HG03520 (cell line): ENCODE results near the gene SRC.
"Not testable (repeated sequence)": the region's sequence is repeated elsewhere in the genome, so short reads cannot be mapped to it uniquely, and the experiment has no call there.

Experiments used
- ATAC-seq: cut with Tn5 transposase; IDR thresholded peaks from one replicate; pipeline ENCODE4 v1.9.1; 2021; ENCODE audit warnings: mild to moderate bottlenecking, moderate library complexity; ENCODE audit not compliant: unreplicated experiment

SRC gene

DNA sequence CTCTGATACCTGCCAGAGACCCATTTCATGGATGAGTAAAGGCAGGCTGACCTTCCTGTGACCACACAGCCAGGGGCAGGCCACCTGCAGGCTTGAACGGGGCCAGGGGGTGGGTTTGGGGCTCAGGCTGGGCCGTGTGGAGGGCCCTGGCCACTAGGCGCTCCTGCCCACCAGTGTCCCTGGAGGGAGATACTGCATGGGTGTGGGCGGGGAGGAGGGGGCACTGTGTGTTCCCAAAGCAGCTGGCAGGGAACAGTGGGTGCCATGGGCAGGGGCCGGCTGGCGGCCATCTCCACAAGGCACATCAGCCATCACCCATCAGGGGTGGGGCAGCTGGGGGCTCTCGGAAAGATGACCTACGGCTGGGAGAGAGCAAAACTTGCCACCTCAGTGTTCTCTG lies 15.4 kb downstream of the SRC start:
- ATAC-seq = no peak

DNA sequence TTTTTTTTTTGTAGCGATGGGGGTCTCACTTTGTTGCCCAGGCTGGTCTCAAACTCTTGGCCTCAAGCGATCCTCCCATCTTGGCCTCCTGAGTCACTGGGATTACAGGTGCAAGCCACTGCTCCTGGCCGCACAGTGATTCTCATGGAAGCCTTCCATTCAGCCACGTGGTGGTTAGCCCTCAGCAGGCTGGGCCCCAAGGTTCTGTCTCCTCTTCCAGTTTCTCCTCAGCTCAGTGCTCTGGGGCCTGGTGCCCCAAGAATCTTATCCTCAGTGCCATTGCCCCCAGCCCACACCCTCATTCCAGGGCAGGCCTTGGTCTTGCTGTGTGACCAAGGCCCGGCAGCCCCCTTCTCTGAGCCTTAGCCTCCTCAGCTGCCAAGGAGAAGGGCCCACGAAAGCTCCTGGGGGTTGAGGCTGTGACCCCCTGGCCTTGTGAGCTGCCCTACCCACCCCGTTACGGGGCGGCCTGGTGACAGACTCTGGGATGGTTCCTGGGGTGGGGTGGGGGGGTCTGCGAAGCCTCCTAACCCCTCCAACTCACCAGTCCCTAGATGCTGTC lies 16.4 kb downstream of the SRC start:
- no peak for ATAC-seq

- ATAC-seq = no peak
Observed at GRCh38 chr20:37362821-37363220, 16.9 kb downstream of the SRC start.

DNA sequence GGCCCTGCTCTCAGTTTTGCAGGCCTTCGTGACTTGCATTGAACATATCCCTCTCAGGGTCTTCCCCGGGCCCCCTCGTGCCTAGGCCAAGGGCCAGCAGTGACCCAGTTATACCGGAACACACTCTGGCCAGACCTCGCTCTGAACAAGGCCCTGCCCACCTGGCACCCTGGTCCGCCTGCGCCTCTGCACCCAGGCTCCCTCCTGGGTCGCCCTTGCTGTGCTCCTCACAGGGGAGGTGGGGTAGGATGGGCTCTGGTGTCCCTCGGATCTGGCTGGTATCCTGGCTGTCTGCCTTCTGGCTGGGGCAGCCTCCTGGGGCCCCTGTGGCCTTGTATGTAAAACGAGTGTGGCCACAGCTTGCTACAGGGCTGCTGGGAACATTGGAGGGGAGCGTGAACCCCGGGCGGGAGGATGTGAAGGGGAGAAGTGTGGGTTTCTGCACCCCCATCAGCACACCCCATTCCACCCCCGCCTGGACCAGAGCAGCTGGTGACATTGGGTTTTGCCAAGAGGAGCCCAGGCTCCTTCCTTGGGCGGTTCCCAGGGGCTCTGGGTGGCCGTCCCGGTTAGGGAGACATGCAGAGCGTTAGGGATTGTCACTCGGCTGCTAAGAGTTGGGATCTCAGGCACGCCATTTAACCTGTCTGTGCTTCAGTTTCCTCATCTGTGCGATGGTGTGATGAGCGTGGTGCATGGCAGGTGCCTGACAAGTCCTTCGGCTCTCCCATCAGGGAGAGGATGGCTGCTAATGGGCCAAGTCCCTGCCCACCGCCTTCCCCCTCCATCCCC lies 17.5 kb downstream of the SRC start:
- ATAC-seq = no peak

GRCh38 chr20:37364013-37364926 lies 18.3 kb downstream of the SRC start:
- ATAC-seq = no peak

- no peak for ATAC-seq
Observed at GRCh38 chr20:37364927-37365272, 19.0 kb downstream of the SRC start.

- no peak for ATAC-seq
Observed at GRCh38 chr20:37365760-37366638, 20.1 kb downstream of the SRC start.

DNA sequence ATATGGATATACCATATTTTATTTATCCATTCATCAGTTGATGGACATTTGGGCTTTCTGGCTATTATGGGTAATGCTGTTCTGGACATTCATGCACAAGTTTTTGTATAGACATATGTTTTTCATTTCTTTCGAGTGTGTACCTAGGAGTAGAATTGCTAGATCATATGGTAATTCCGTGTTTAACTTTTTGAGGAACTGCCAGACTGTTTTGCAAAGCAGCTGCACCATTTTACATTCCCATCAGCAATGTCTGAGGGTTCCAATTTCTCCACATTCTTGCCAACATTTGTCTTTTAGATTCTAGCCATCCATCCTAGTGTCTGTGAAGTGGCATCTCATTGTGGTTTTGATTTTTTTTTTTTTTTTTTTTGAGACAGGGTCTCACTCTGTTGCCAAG lies 20.8 kb downstream of the SRC start:
- no peak for ATAC-seq

- no peak for ATAC-seq
Observed at GRCh38 chr20:37369846-37370245, 23.9 kb downstream of the SRC start.

GRCh38 chr20:37371845-37372244 lies 25.9 kb downstream of the SRC start:
- not testable (repeated sequence) for ATAC-seq

DNA sequence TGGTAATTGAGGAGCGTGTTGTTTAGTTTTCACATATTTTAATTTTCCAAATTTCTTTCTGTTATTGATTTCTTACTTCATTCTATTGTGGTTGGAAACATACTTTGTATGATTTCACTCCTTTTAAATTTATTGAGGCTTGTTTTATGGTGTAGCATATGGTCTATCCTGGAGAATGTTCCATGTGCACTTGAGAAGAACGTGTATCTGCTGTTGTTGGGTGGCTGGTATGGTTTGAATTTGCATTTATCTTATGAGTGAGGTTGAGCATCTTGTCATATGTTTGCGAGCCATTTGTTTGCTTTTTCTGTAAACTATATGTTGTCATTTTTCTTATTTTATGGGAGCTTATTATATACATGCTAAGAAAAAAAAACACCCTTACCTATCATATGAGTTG lies 26.5 kb downstream of the SRC start:
- no peak for ATAC-seq

DNA sequence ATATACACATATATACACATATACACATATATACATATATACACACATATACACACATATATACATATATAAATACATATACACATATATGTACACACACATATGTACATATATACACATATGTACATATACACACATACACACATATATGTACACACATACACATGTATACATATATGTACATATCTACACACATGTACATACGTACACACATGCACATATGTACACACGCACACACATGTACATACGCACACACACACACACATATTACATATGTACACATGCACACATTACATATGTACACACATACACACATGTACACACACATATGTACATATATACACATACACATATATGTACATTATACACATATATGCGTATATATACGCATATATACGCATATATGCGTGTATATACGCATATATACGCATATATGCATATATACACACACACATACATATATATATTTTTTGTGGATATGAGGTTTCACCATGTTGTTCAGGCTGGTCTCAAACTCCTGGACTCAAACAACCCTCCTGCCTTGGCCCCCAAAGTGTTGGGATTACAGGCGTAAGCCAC lies 27.2 kb downstream of the SRC start:
- ATAC-seq = no peak

- ATAC-seq = no peak
Observed at GRCh38 chr20:37375227-37375626, 29.3 kb downstream of the SRC start.

DNA sequence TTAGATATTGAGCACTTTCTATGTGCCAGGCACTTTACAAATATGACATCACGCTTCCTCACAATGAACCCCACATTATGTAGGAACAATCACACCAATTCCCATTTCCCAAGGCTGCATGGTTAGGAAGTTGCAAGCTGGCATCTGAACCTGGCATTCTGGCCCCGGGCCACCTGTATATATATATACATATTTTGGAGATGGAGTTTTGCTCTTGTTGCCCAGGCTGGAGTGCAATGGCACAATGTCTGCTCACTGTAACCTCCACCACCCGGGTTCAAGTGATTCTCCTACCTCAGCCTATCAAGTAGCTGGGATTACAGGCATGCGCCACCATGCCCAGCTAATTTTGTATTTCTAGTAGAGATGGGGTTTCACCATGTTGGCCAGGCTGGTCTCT lies 30.4 kb downstream of the SRC start:
- no peak for ATAC-seq

DNA sequence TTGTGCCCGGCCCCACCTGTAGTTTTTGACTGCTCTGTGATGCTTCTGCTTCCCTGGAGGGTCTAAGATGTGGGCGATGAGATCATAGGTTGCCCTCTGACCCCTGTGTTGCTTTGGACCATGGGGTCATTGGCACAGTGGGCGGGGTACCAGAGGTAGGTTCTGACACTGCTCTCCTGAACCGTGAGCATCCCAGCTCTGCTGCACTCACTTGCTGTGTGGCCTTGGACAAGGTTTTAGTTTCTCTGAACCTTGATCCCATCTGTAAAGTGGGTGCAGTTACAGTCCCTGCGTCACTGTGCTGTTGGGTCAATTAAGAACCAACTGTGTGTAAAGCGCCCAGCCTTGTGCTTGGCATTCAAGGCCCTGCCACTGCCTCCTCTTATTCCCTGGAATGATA lies 30.9 kb downstream of the SRC start:
- ATAC-seq = no peak

GRCh38 chr20:37377346-37378081 lies 31.6 kb downstream of the SRC start:
- ATAC-seq = no peak

- no peak for ATAC-seq
Observed at GRCh38 chr20:37378420-37378784, 32.5 kb downstream of the SRC start.

DNA sequence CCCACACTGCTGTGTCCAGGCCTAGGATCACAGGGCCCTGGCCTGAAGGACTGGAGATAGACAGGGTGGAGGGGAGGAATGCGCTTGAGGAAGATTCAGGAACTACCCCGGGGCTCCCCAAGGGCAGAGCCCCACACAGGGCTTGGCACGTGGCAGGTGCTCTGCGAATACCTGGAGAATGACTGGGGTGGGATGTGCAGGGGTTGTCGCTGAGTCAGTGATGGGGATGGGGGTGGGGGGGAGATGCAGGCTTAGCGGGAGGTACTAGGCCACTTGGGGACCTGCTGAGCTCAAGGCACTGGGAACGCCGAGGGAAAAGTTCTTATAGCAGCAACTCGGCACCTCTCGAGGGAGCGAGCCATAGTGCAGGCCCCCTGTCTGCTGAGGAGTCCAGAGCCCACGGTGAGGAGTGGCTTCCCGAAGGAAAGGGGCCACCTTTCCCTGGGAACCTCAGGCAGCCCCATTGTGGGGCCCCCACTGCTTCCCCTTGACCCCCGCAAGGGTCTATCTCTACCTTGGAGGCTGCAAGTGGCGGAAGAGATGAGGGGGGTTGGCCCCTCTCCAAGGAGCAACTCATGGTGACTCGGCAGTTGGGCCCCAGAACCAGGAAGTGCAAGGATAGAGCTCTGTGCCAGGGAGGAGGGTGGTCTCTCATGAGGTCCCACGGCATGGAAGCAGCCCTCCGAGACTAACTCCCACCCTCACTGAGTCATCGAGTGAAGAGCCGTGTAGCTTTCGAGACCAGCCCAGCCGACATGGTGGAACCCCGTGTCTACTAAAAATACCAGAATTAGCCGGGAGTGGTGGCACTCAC lies 33.1 kb downstream of the SRC start:
- no peak for ATAC-seq
